Fibroblast of lung (primary cell): ENCODE results near the gene HHIPL1. TPM values are rescaled to one million over a fixed set of nuclear protein-coding genes. Genes with fewer than 3 reads are reported as not detected.

Source experiments
- DNase-seq, 2 donors: peaks; one replicate each; pipeline versions ENCODE4 v3.0.0 to v3.0.0-alpha.2; 2010; ENCODE audit warnings: low read depth in 2 of 2
- H2AFZ ChIP-seq: 2 replicates; pipeline ENCODE4 v1.5.1; 2012; ENCODE audit warnings: low read length, control low read depth, inconsistent platforms
- H3K27ac ChIP-seq: 2 replicates; pipeline ENCODE4 v1.5.1; 2011; ENCODE audit warnings: low read length, control low read depth; ENCODE audit not compliant: insufficient read depth
- H3K27me3 ChIP-seq: 2 replicates; pipeline ENCODE4 v1.5.1; 2011; ENCODE audit warnings: mild to moderate bottlenecking, low read length; ENCODE audit not compliant: control insufficient read depth, insufficient read depth
- H3K36me3 ChIP-seq: 2 replicates; pipeline ENCODE4 v1.5.1; 2011; ENCODE audit warnings: low read length; ENCODE audit not compliant: control insufficient read depth, insufficient read depth
- H3K4me1 ChIP-seq: 2 replicates; pipeline ENCODE4 v1.5.1; 2011; ENCODE audit warnings: low read length; ENCODE audit not compliant: control insufficient read depth, insufficient read depth; ENCODE audit errors: extremely low read depth
- H3K4me2 ChIP-seq: 2 replicates; pipeline ENCODE4 v1.5.1; 2011; ENCODE audit warnings: low read length, control low read depth; ENCODE audit not compliant: insufficient read depth; ENCODE audit errors: extremely low read depth
- H3K4me3 ChIP-seq, 4 experiments: fragments of 200-600 bp in 1 of 4; sonication (generic) in 1 of 4; replicated peaks in 1 of 4; 2 replicates each; pipeline ENCODE4 v1.5.1; 2011 to 2016; ENCODE audit warnings: low read length in 4 of 4, low read depth in 3 of 4, mild to moderate bottlenecking in 3 of 4, control low read depth in 2 of 4, inconsistent platforms in 1 of 4, mixed read lengths in 1 of 4; ENCODE audit not compliant: insufficient read depth in 1 of 4; ENCODE audit errors: control extremely low read depth in 1 of 4
- H3K79me2 ChIP-seq: 2 replicates; pipeline ENCODE4 v1.5.1; 2012; ENCODE audit warnings: mild to moderate bottlenecking, low read length, inconsistent platforms; ENCODE audit not compliant: control insufficient read depth, insufficient read depth
- H3K9ac ChIP-seq: 2 replicates; pipeline ENCODE4 v1.5.1; 2011; ENCODE audit warnings: mild to moderate bottlenecking, low read length, control low read depth; ENCODE audit not compliant: insufficient read depth
- H3K9me3 ChIP-seq: 2 replicates; pipeline ENCODE4 v1.5.1; 2012; ENCODE audit warnings: low read depth, low read length; ENCODE audit not compliant: control insufficient read depth, insufficient read depth
- H4K20me1 ChIP-seq: 2 replicates; pipeline ENCODE4 v1.5.1; 2011; ENCODE audit warnings: low read length; ENCODE audit not compliant: control insufficient read depth, insufficient read depth; ENCODE audit errors: extremely low read depth
- EZH2 ChIP-seq: IDR thresholded peaks from 2 replicates; pipeline ENCODE4 v1.5.1; 2012; ENCODE audit warnings: low read length, control low read depth, mild to moderate bottlenecking; ENCODE audit errors: missing control alignments
- polyA plus RNA-seq, 2 donors: library from polyadenylated mRNA; depleted of rRNA in 1 of 2; stranded (reverse) in 1 of 2; unstranded in 1 of 2; fragments of >200 nt; gene quantifications; 2 replicates each; pipeline ENCODE4 v1.2.1, GENCODE V29; 2011 to 2012; ENCODE audit warnings: missing spikeins in 1 of 2
- total RNA-seq: library from RNA; depleted of rRNA; stranded (reverse); fragments of >200 nt; gene quantifications from 2 replicates; pipeline ENCODE4 v1.2.1, GENCODE V29; 2014
- TF ChIP-seq, protein P1 (sequence below), 2 donors: IDR thresholded peaks in 1 of 2; conservative IDR thresholded peaks in 1 of 2; 1 replicate in 1 of 2; 2 replicates in 1 of 2; pipeline ENCODE4 v1.5.1; 2011 to 2012; ENCODE audit warnings: low read length in 2 of 2, control low read depth in 1 of 2, inconsistent platforms in 1 of 2, low read depth in 1 of 2, mild to moderate bottlenecking in 1 of 2

HHIPL1 gene
- total and polyA plus RNA-seq, 2 donors (not counting 1 experiment from before 2014, with no cell fraction given): 1.5 to 9.9 TPM

DNA sequence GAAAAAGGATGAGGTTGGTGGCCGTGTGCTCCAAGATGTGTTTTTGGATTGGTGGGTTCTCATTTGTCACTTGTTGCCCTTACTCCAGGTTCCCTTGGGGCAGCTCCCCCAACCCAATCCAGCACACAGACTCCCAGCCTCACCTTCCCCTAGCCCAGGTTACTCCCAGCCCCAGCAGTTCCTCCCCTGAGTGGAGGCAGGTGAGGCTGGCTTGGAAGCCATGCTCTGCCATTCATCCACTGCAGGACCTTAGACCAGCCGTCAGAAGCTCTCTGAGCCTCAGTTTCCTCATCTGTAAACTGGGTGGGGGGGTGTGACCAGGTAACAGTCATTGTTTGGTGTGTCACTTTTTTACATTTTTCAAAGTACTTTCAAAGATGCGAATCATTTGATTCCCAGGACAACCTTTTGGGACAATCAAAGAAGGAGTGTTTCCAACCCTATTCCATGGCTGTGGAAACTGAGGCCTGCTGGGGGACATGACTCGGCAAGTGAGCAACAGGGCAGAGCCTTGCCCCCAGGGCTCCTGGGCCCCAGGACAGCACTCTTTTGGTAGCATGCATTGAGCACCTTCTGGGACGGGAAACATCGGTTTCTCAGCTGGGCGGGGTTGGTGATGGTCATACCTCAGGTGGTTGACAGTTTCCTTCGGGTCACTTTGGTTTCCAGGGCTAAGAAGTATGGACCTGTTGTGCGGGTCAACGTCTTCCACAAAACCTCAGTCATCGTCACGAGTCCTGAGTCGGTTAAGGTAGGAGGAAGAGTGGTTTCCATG lies 46.4 kb downstream of the HHIPL1 start:
- TF ChIP-seq, protein P1, sequence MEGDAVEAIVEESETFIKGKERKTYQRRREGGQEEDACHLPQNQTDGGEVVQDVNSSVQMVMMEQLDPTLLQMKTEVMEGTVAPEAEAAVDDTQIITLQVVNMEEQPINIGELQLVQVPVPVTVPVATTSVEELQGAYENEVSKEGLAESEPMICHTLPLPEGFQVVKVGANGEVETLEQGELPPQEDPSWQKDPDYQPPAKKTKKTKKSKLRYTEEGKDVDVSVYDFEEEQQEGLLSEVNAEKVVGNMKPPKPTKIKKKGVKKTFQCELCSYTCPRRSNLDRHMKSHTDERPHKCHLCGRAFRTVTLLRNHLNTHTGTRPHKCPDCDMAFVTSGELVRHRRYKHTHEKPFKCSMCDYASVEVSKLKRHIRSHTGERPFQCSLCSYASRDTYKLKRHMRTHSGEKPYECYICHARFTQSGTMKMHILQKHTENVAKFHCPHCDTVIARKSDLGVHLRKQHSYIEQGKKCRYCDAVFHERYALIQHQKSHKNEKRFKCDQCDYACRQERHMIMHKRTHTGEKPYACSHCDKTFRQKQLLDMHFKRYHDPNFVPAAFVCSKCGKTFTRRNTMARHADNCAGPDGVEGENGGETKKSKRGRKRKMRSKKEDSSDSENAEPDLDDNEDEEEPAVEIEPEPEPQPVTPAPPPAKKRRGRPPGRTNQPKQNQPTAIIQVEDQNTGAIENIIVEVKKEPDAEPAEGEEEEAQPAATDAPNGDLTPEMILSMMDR (conservative IDR thresholded peaks at IDR 0.05 in 1 of 2, IDR thresholded peaks at IDR 0.05 in 1 of 2; ENCODE audit: low read depth in 1 of 2, low read length in 2 of 2): no peak
- TF ChIP-seq EZH2: no peak

DNA sequence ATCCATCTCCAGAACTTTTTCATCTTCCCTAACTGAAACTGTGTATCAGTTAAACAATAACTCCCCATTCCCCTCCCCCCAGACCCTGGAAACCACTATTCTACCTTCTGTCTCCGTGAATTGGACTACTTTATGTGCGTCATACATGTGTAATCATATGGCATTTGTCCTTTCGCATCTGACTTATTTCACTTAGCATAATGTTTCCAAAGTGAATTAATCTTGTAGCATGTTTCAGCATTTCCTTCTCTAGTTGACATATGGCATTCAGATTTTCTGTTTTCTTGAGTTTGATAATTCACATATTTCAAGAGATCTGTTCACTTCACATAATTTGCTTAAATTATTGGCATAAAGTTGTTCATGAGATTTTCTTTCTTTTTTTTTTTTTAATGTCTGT lies 49.0 kb downstream of the HHIPL1 start:
- H3K4me2 ChIP-seq: no peak overlapping the region
- no peaks in the 10 kb centered on the region for H4K20me1 ChIP-seq
- H2AFZ ChIP-seq: no peak overlapping the region
- H3K9me3 ChIP-seq: no peaks in the 10 kb centered on the region
- H3K79me2 ChIP-seq: no peaks in the 10 kb centered on the region
- H3K4me3 ChIP-seq: no peak overlapping the region
- peaks cover 28% of the 10 kb centered on the region for H3K27me3 ChIP-seq
- no peak overlapping the region for H3K27ac ChIP-seq
- H3K36me3 ChIP-seq: no peaks in the 10 kb centered on the region
- no peak overlapping the region for H3K9ac ChIP-seq
- TF ChIP-seq EZH2: no peak
- TF ChIP-seq, protein P1 (conservative IDR thresholded peaks at IDR 0.05 in 1 of 2, IDR thresholded peaks at IDR 0.05 in 1 of 2; ENCODE audit: low read depth in 1 of 2, low read length in 2 of 2): no peak
- no peaks in the 10 kb centered on the region for H3K4me1 ChIP-seq
- no peak for DNase-seq

More for the DNA sequence above, 46.4 kb downstream of the HHIPL1 start:
- Histone ChIP-seq H3K9ac (no peak overlapping the region), H3K27ac (no peak overlapping the region), H3K4me1 (no peaks in the 10 kb centered on the region), H3K4me2 (no peak overlapping the region), H3K79me2 (no peaks in the 10 kb centered on the region), H4K20me1 (no peaks in the 10 kb centered on the region), H3K4me3 (no peak overlapping the region), H2AFZ (no peak overlapping the region), H3K27me3 (peaks cover 17% of the 10 kb centered on the region), H3K36me3 (no peaks in the 10 kb centered on the region), H3K9me3 (no peaks in the 10 kb centered on the region)
- DNase-seq: no peak

DNA sequence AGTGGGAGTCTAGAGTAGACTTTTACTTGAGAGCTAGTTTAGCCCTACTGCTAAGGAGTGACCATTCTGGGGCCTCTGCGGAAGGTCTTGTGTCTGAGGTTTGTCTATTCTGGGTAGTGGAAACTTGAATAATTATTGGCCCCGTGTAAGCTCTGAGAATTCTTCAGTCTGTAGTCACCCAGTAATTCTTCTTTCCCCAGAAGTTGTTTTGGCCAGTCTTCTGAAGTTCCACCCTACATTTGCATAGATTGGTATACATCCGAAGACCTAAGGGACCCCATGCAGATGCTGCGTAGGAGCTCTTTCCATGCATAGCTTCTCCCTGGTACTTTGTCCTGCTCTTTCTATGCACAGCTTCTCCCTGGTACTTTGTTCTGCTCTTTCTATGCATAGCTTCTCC lies 52.0 kb downstream of the HHIPL1 start:
- TF ChIP-seq, protein P1 (conservative IDR thresholded peaks at IDR 0.05 in 1 of 2, IDR thresholded peaks at IDR 0.05 in 1 of 2; ENCODE audit: low read depth in 1 of 2, low read length in 2 of 2): no peak
- TF ChIP-seq EZH2: no peak
- Histone ChIP-seq H3K9me3 (no peaks in the 10 kb centered on the region), H3K4me3 (no peak overlapping the region), H4K20me1 (no peaks in the 10 kb centered on the region), H3K9ac (no peak overlapping the region), H3K79me2 (no peaks in the 10 kb centered on the region), H3K27ac (no peak overlapping the region), H3K36me3 (no peaks in the 10 kb centered on the region), H3K27me3 (peaks cover 13% of the 10 kb centered on the region), H3K4me2 (no peak overlapping the region), H3K4me1 (no peaks in the 10 kb centered on the region), H2AFZ (no peak overlapping the region)
- DNase-seq: no peak
